Measurements from ENCODE around the gene GPR132. TPM values are rescaled to one million over a fixed set of nuclear protein-coding genes. Genes with fewer than 3 reads are reported as not detected.

Gene GPR132
- total RNA-seq, 1 donor from 2014 or later: 0.29 TPM

DNA sequence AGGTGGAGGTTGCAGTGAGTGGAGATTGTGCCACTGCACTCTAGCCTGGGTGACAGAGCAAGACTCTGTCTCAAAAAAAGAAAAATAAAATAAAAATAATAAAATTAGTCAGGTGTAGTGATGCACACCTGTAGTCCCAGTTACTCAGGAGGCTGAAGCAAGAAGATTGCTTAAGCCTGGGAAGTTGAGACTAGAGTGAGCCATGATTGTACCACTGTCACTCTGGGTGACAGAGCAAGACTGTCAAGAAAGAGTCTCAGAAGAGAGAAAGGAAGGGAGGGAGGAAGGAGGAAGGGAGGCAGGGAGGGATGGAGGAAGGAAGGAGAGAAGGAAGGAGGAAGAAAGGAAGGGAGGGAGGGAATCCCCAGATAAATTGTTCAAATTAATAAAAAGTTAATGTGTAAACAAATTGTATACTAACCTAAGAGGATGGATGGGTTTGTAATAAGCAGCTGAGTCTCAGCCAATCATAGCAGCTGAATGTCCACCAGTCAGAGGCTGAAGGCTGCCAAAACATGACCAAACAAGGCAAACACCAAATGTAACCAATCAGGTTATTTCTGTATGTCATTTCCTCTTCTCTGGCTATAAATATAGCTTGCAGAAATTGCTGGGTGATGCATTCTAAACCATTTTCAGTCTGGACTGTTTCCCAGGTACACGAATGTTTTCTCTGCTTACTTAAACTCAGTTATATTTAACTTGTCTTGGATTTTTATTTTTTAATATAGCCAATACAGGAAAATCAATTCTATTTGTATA lies 38.2 kb downstream of the GPR132 start:
- TF ChIP-seq, protein P1, sequence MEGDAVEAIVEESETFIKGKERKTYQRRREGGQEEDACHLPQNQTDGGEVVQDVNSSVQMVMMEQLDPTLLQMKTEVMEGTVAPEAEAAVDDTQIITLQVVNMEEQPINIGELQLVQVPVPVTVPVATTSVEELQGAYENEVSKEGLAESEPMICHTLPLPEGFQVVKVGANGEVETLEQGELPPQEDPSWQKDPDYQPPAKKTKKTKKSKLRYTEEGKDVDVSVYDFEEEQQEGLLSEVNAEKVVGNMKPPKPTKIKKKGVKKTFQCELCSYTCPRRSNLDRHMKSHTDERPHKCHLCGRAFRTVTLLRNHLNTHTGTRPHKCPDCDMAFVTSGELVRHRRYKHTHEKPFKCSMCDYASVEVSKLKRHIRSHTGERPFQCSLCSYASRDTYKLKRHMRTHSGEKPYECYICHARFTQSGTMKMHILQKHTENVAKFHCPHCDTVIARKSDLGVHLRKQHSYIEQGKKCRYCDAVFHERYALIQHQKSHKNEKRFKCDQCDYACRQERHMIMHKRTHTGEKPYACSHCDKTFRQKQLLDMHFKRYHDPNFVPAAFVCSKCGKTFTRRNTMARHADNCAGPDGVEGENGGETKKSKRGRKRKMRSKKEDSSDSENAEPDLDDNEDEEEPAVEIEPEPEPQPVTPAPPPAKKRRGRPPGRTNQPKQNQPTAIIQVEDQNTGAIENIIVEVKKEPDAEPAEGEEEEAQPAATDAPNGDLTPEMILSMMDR (conservative IDR thresholded peaks at IDR 0.05; ENCODE audit: low read depth, low read length): no peak
- DNase-seq (ENCODE audit: low read depth): no peak
- no peak overlapping the region for H3K4me3 ChIP-seq (ENCODE audit: low read depth, low read length)

- DNase-seq (ENCODE audit: low read depth): no peak
- TF ChIP-seq, protein P1 (conservative IDR thresholded peaks at IDR 0.05; ENCODE audit: low read depth, low read length): no peak
- no peak overlapping the region for H3K4me3 ChIP-seq (ENCODE audit: low read depth, low read length)
Observed at GRCh38 chr14:105026033-105026785, 39.0 kb downstream of the GPR132 start.

DNA sequence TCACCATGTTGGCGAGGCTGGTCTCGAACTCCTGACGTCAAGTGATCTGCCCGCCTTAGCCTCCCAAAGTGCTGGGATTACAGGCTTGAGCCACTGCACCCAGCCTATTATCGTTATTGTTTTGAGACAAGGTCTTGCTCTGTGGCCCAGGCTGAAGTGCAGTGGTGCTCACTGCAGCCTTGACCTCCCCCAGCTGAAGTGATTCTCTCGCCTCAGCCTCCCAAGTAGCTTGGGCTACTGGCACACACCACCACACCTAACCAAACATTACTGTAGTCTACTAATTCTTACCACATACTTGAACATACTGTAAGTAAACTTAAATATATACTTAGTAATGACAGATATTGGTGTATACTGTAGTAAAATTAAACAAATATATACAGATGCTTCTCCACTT lies 39.8 kb downstream of the GPR132 start:
- no peak for DNase-seq (ENCODE audit: low read depth)
- no peak overlapping the region for H3K4me3 ChIP-seq (ENCODE audit: low read depth, low read length)
- TF ChIP-seq, protein P1 (conservative IDR thresholded peaks at IDR 0.05; ENCODE audit: low read depth, low read length): no peak

DNA sequence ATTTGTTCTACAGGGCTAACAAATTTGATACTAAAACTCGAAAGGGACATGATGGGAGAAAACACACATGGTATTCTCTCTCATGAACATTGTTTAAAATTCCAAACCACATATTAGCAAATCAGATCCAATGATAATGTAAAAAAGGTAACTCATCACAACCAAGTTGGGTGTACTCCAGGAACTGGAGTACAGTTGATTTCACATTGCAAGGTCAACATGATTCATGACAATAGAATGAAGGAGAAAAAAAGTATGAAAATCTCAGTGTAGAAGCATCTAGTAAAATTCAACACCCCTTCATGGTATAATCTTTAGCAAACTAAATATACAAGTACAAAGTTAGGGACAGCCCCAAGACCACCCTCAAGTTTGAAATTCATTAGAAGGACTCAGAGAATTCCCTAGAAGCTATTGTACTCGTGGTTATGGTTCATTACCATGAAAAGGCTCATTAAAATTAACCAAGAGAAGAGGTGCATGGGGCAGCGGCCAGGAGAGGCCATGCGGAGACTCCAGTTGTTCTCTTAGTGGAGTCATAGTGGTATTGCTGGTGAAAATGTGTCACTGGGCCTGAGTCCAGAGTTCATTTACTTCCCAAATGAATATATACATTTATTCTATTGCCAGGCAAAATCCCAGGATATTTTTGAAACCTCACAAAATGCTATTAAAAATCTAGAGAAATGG lies 41.3 kb downstream of the GPR132 start:
- DNase-seq (ENCODE audit: low read depth): peak; percentile 74
- TF ChIP-seq, protein P1 (conservative IDR thresholded peaks at IDR 0.05; ENCODE audit: low read depth, low read length): peak; percentile 3
- H3K4me3 ChIP-seq (ENCODE audit: low read depth, low read length): no peak overlapping the region

GRCh38 chr14:105023144-105023543 lies 42.1 kb downstream of the GPR132 start:
- DNase-seq (ENCODE audit: low read depth): no peak
- TF ChIP-seq, protein P1 (conservative IDR thresholded peaks at IDR 0.05; ENCODE audit: low read depth, low read length): no peak

GRCh38 chr14:105022276-105022670 lies 43.0 kb downstream of the GPR132 start:
- no peak for DNase-seq (ENCODE audit: low read depth)
- peak overlapping the region; percentile 93 for H3K4me3 ChIP-seq (ENCODE audit: low read depth, low read length)
- TF ChIP-seq, protein P1 (conservative IDR thresholded peaks at IDR 0.05; ENCODE audit: low read depth, low read length): no peak

More at GRCh38 chr14:105023144-105023543, 42.1 kb downstream of the GPR132 start:
- H3K4me3 ChIP-seq (ENCODE audit: low read depth, low read length): no peak overlapping the region

Measured in epithelial cell of proximal tubule (primary cell).